ENCODE data around the gene VSIR. TPM values are rescaled to one million over a fixed set of nuclear protein-coding genes. Genes with fewer than 3 reads are reported as not detected.

Gene VSIR
- total RNA-seq, 4 donors from 2014 or later = 54.3 to 77.0 (median 61.6) TPM

GRCh38 chr10:71809628-71810027 lies 36.3 kb upstream of the VSIR start:
- intact Hi-C loops (cut with DNase I; ENCODE audit: low total_unique reads) (loop anchor here (10.0 kb wide), 3 partner anchors 115 to 495 kb away; partner anchors contain the start of gene SLC29A3), in situ Hi-C loops (cut with MboI; ENCODE audit: low pct_ligation_motif_present in 1 of 4, low pct_unique_long_range_greater_than_20kb in 1 of 4, low sequenced_read_pairs in 3 of 4) (loop anchor here (10.0 to 25.0 kb wide), 5 partner anchors 97 to 497 kb away; partner anchors contain the start of genes CDH23 (in 3 of the 4), SLC29A3 (in 2 of the 4) and C10orf105 (in 1 of the 4))
- H3K4me3 ChIP-seq = no peak overlapping the region
- H3K36me3 ChIP-seq = no peaks in the 10 kb centered on the region
- peaks cover 0 to 17% (median 0%) of the 10 kb centered on the region in 4 donors for H3K4me1 ChIP-seq
- H3K27ac ChIP-seq = no peak overlapping the region
- WGBS, 2 donors (ENCODE audit: low coverage in 1 of 2) = 92% methylated on average over 25 of the region's 25 CpGs; no CpG with 5 or more reads in 1 of the 2 donors
- no peaks in the 10 kb centered on the region for H3K9me3 ChIP-seq
- H3K27me3 ChIP-seq = no peaks in the 10 kb centered on the region
- no peak for TF ChIP-seq POLR2A (IDR thresholded peaks at IDR 0.05)
- DNase-seq = no peak

- Histone ChIP-seq H3K27me3 (no peaks in the 10 kb centered on the region), H3K36me3 (no peaks in the 10 kb centered on the region), H3K9me3 (no peaks in the 10 kb centered on the region), H3K4me3 (no peak overlapping the region), H3K4me1 (peaks cover 0 to 17% (median 0%) of the 10 kb centered on the region in 4 donors), H3K27ac (no peak overlapping the region)
- WGBS, 2 donors (ENCODE audit: low coverage in 1 of 2) = 93 to 98% methylated on average over 5 to 14 of the region's 21 CpGs
- in situ Hi-C loops (cut with MboI; ENCODE audit: low pct_ligation_motif_present in 1 of 4, low pct_unique_long_range_greater_than_20kb in 1 of 4, low sequenced_read_pairs in 3 of 4) (loop anchor here (25.0 kb wide), 3 partner anchors 96 to 496 kb away; partner anchors contain the start of genes CDH23 (in 3 of the 4), C10orf105 (in 1 of the 4) and SLC29A3 (in 1 of the 4)), intact Hi-C loops (cut with DNase I; ENCODE audit: low total_unique reads) (loop anchor here (10.0 kb wide), 1 partner anchor 113 kb away; no protein-coding TSS in a partner anchor)
- no peak for TF ChIP-seq EP300 (IDR thresholded peaks at IDR 0.05; ENCODE audit: low read depth)
- no peak for TF ChIP-seq POLR2A (IDR thresholded peaks at IDR 0.05)
- no peak for TF ChIP-seq POLR2AphosphoS5 (IDR thresholded peaks at IDR 0.05)
- TF ChIP-seq CTCF (IDR thresholded peaks at IDR 0.05) = no peak
- no peak for DNase-seq
Measured at GRCh38 chr10:71807557-71808510, 34.5 kb upstream of the VSIR start.

- 86% methylated on average over 23 of the region's 23 CpGs; no CpG with 5 or more reads in 1 of the 2 donors for WGBS, 2 donors (ENCODE audit: low coverage in 1 of 2)
- Histone ChIP-seq H3K27ac (no peak overlapping the region), H3K4me1 (peaks cover 0 to 16% (median 0%) of the 10 kb centered on the region in 4 donors), H3K27me3 (no peaks in the 10 kb centered on the region), H3K4me3 (no peak overlapping the region), H3K36me3 (no peaks in the 10 kb centered on the region), H3K9me3 (no peaks in the 10 kb centered on the region)
- intact Hi-C loops (cut with DNase I; ENCODE audit: low total_unique reads) (loop anchor here (10.0 kb wide), 1 partner anchor 112 kb away; no protein-coding TSS in a partner anchor), in situ Hi-C loops (cut with MboI; ENCODE audit: low pct_ligation_motif_present in 1 of 4, low pct_unique_long_range_greater_than_20kb in 1 of 4, low sequenced_read_pairs in 3 of 4) (loop anchor here (25.0 kb wide), 3 partner anchors 95 to 495 kb away; partner anchors contain the start of genes CDH23 (in 3 of the 4), C10orf105 (in 1 of the 4) and SLC29A3 (in 1 of the 4))
- TF ChIP-seq POLR2AphosphoS5 (IDR thresholded peaks at IDR 0.05) (no peak), POLR2A (IDR thresholded peaks at IDR 0.05) (no peak), CTCF (IDR thresholded peaks at IDR 0.05) (no peak), EP300 (IDR thresholded peaks at IDR 0.05; ENCODE audit: low read depth) (no peak)
- no peak for DNase-seq
Measured at GRCh38 chr10:71806704-71807556, 33.6 kb upstream of the VSIR start.

Data from transverse colon (tissue), 4 donors.